Neutrophil (primary cell): ENCODE measurements around the gene NTN3.

Experiments used
- H3K27ac ChIP-seq: fragments of 200-600 bp; sonication (generic); 2 replicates; pipeline ENCODE4 v1.5.1; 2016; ENCODE audit warnings: mild to moderate bottlenecking, moderate library complexity
- H3K27me3 ChIP-seq: fragments of 200-600 bp; sonication (generic); 2 replicates; pipeline ENCODE4 v1.6.0; 2016; ENCODE audit warnings: mild to moderate bottlenecking
- H3K36me3 ChIP-seq: fragments of 200-600 bp; sonication (generic); 2 replicates; pipeline ENCODE4 v1.5.1; 2017
- H3K4me1 ChIP-seq, 2 experiments: fragments of 200-600 bp in 1 of 2; sonication (generic) in 1 of 2; 1 replicate in 1 of 2; 2 replicates in 1 of 2; pipeline versions ENCODE4 v1.5.1 to v1.6.1; 2013 to 2016; ENCODE audit warnings: low read depth in 1 of 2, low read length in 1 of 2, mild to moderate bottlenecking in 1 of 2, moderate library complexity in 1 of 2; ENCODE audit not compliant: control insufficient read depth in 1 of 2, insufficient read depth in 1 of 2
- H3K4me3 ChIP-seq, 2 experiments: fragments of 200-600 bp in 1 of 2; sonication (generic) in 1 of 2; 1 replicate in 1 of 2; 2 replicates in 1 of 2; pipeline ENCODE4 v1.5.1; 2013 to 2016; ENCODE audit warnings: low read depth in 1 of 2, low read length in 1 of 2, mild to moderate bottlenecking in 1 of 2, moderate library complexity in 1 of 2
- H3K9me3 ChIP-seq: fragments of 200-600 bp; sonication (generic); 2 replicates; pipeline ENCODE4 v1.5.1; 2016
- TF ChIP-seq, protein P1 (sequence below): fragments of 200-600 bp; sonication (generic); IDR thresholded peaks from 2 replicates; pipeline ENCODE4 v1.5.1; 2016; ENCODE audit warnings: antibody characterized with exemption

Gene NTN3

GRCh38 chr16:2471016-2471652 lies at the start of gene NTN3:
TSS of gene NTN3 (plus strand) at chr16:2471297. CDS start at chr16:2471702, 405 bp downstream.
- TF ChIP-seq, protein P1, sequence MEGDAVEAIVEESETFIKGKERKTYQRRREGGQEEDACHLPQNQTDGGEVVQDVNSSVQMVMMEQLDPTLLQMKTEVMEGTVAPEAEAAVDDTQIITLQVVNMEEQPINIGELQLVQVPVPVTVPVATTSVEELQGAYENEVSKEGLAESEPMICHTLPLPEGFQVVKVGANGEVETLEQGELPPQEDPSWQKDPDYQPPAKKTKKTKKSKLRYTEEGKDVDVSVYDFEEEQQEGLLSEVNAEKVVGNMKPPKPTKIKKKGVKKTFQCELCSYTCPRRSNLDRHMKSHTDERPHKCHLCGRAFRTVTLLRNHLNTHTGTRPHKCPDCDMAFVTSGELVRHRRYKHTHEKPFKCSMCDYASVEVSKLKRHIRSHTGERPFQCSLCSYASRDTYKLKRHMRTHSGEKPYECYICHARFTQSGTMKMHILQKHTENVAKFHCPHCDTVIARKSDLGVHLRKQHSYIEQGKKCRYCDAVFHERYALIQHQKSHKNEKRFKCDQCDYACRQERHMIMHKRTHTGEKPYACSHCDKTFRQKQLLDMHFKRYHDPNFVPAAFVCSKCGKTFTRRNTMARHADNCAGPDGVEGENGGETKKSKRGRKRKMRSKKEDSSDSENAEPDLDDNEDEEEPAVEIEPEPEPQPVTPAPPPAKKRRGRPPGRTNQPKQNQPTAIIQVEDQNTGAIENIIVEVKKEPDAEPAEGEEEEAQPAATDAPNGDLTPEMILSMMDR, result no peak
- Histone ChIP-seq H3K4me3 (no peak within 1 kb of the TSS), H3K27me3 (peaks cover 96% of the 10 kb centered on the region), H3K4me1 (peaks cover 29 to 48% of the 10 kb centered on the region in 2 experiments), H3K9me3 (no peaks in the 10 kb centered on the region), H3K36me3 (no peaks in the 10 kb centered on the region), H3K27ac (no peak within 1 kb of the TSS)

DNA sequence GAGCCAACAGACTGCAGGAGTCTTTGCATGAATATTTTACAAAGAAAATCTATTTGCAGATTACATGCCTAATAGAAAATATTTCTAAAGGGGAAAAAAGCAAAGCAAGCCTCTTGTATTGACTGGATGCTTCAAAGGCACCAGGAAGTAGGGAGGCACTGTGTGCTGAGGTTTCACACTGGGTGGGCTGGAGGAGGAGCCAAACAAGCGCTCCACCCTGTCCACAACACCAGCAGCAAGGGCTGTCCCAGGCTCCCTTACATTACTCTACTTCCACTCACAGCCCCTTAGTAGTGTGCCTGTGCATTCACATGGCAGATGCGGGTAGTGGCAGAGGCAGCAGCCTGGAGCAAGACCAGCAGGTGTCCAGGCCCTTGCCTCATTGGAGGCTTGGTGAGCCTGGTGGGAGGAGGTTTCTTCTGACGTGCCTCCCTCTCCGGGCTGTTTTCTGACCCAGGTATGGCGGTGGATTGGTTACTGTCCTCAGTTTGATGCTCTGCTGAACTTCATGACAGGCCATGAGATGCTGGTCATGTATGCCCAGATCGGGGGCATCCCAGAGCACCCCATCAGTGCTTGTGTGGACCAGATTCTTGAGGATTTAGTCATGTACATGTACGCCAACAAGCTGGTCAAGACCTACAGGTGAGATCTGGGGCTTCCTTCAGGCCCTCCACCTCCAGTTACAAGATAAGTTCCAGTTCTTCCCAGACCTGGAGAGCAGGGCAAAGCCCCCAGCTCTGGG lies 48.8 kb upstream of the NTN3 start:
- H3K9me3 ChIP-seq, result no peaks in the 10 kb centered on the region
- no peaks in the 10 kb centered on the region for H3K36me3 ChIP-seq
- H3K4me1 ChIP-seq, result peaks cover 0 to 3% of the 10 kb centered on the region in 2 experiments
- H3K27me3 ChIP-seq, result peaks cover 11% of the 10 kb centered on the region
- no peak overlapping the region for H3K27ac ChIP-seq
- H3K4me3 ChIP-seq, result no peak overlapping the region
- TF ChIP-seq, protein P1, result no peak

- Histone ChIP-seq H3K27ac (no peak overlapping the region), H3K9me3 (no peaks in the 10 kb centered on the region)
- TF ChIP-seq, protein P1, result no peak
Measured at GRCh38 chr16:2424061-2425007, 46.8 kb upstream of the NTN3 start.

GRCh38 chr16:2425008-2425518 lies 46.0 kb upstream of the NTN3 start:
- Histone ChIP-seq H3K4me3 (no peak overlapping the region), H3K9me3 (no peaks in the 10 kb centered on the region), H3K36me3 (no peaks in the 10 kb centered on the region), H3K27ac (no peak overlapping the region), H3K27me3 (peaks cover 15% of the 10 kb centered on the region), H3K4me1 (peaks cover 13 to 19% of the 10 kb centered on the region in 2 experiments)
- TF ChIP-seq, protein P1, result no peak

More at GRCh38 chr16:2424061-2425007, 46.8 kb upstream of the NTN3 start:
- H3K36me3 ChIP-seq, result no peaks in the 10 kb centered on the region
- peaks cover 7 to 13% of the 10 kb centered on the region in 2 experiments for H3K4me1 ChIP-seq
- no peak overlapping the region for H3K4me3 ChIP-seq
- H3K27me3 ChIP-seq, result peaks cover 11% of the 10 kb centered on the region

DNA sequence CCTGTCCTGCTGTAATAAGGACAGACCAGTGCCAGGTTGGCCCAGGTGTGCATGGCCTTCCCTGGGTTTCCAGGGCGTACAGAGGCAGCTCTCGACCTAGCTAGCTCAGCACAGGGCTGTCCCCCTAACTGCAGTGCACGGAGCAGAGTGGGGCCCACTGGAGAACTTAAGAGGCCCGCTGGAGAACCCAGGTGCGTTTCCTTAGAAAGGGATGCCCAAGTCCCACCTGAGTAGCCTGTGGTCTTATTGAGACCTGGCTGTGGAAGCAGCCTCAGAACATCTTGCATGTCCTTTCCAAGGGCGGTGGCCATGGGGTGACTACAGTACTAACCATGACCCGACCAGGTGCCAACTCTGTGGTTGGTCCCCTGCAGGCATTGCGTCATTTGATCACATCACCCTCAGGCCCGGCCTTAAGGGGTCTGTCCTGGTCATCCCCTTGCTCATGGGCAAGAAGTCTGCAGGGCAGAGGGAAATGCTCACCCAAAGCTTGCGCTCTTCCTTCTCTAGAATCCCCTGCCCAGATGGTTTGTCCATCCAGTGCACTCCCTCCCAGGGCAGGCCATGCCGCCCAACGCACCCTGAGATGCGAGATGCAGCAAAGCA lies 45.2 kb upstream of the NTN3 start:
- peaks cover 19 to 23% of the 10 kb centered on the region in 2 experiments for H3K4me1 ChIP-seq
- H3K4me3 ChIP-seq, result no peak overlapping the region
- H3K27me3 ChIP-seq, result peaks cover 12% of the 10 kb centered on the region
- H3K27ac ChIP-seq, result no peak overlapping the region
- H3K36me3 ChIP-seq, result no peaks in the 10 kb centered on the region
- no peaks in the 10 kb centered on the region for H3K9me3 ChIP-seq
- TF ChIP-seq, protein P1, result no peak
